ENCODE data around the gene UBE4A. TPM values are rescaled to one million over a fixed set of nuclear protein-coding genes. Genes with fewer than 3 reads are reported as not detected.

UBE4A gene
- total and polyA plus RNA-seq, 12 donors: 16.1 to 52.8 (median 35.6) TPM

GRCh38 chr11:118321386-118322082 lies 37.9 kb upstream of the UBE4A start:
- intact Hi-C loops (cut with DNase I): no loop called here
- no peak for DNase-seq
- Histone ChIP-seq H3K4me3 (no peak overlapping the region), H3K4me1 (replicated peaks in 1 of 2) (peaks cover 0 to 7% of the 10 kb centered on the region in 2 donors), H3K9me3 (replicated peaks in 1 of 3) (no peaks in the 10 kb centered on the region), H3K27me3 (no peaks in the 10 kb centered on the region), H3K36me3 (replicated peaks in 1 of 2) (no peaks in the 10 kb centered on the region), H3K27ac (no peak overlapping the region)
- TF ChIP-seq, protein P1, sequence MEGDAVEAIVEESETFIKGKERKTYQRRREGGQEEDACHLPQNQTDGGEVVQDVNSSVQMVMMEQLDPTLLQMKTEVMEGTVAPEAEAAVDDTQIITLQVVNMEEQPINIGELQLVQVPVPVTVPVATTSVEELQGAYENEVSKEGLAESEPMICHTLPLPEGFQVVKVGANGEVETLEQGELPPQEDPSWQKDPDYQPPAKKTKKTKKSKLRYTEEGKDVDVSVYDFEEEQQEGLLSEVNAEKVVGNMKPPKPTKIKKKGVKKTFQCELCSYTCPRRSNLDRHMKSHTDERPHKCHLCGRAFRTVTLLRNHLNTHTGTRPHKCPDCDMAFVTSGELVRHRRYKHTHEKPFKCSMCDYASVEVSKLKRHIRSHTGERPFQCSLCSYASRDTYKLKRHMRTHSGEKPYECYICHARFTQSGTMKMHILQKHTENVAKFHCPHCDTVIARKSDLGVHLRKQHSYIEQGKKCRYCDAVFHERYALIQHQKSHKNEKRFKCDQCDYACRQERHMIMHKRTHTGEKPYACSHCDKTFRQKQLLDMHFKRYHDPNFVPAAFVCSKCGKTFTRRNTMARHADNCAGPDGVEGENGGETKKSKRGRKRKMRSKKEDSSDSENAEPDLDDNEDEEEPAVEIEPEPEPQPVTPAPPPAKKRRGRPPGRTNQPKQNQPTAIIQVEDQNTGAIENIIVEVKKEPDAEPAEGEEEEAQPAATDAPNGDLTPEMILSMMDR (IDR thresholded peaks at IDR 0.05): no peak
- no peak for TF ChIP-seq POLR2A (IDR thresholded peaks at IDR 0.05)
- 77 to 85% (median 81%) methylated on average over 4 to 5 of the region's 5 CpGs for WGBS, 4 donors

- no peak for DNase-seq
- TF ChIP-seq, protein P1 (IDR thresholded peaks at IDR 0.05): no peak
- no peak for TF ChIP-seq POLR2A (IDR thresholded peaks at IDR 0.05)
- Histone ChIP-seq H3K36me3 (replicated peaks in 1 of 2) (no peaks in the 10 kb centered on the region), H3K4me1 (replicated peaks in 1 of 2) (no peaks in the 10 kb centered on the region), H3K27me3 (no peaks in the 10 kb centered on the region), H3K4me3 (no peak overlapping the region), H3K27ac (no peak overlapping the region), H3K9me3 (replicated peaks in 1 of 3) (no peaks in the 10 kb centered on the region)
- intact Hi-C loops (cut with DNase I): no loop called here
- WGBS, 4 donors: 90 to 97% (median 95%) methylated on average over 19 of the region's 19 CpGs
Observed at GRCh38 chr11:118322721-118323120, 36.7 kb upstream of the UBE4A start.

DNA sequence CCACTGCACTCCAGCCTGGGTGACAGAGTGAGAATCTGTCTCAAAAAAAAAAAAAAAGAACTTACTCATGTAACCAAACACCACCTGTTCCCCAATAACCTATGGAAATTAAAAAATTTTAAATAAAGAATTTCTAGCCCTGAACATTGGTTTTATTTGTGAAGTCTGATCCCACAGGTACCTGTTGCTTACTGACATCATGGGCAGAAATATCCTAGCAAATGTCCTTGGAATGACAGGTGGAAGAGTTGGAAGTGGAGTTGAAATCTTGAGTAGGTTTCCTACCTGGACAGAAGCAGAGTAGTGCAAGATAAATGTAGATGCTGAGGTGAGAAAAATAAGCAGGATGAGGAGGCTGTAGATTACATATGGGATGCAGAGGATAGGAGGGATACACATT lies 34.1 kb upstream of the UBE4A start:
- no peak for TF ChIP-seq POLR2A (IDR thresholded peaks at IDR 0.05)
- TF ChIP-seq, protein P1 (IDR thresholded peaks at IDR 0.05): no peak
- Histone ChIP-seq H3K27ac (no peak overlapping the region), H3K36me3 (replicated peaks in 1 of 2) (no peaks in the 10 kb centered on the region), H3K4me3 (no peak overlapping the region), H3K9me3 (replicated peaks in 1 of 3) (no peaks in the 10 kb centered on the region), H3K4me1 (replicated peaks in 1 of 2) (no peaks in the 10 kb centered on the region), H3K27me3 (no peaks in the 10 kb centered on the region)
- intact Hi-C loops (cut with DNase I): no loop called here
- no peak for DNase-seq

DNA sequence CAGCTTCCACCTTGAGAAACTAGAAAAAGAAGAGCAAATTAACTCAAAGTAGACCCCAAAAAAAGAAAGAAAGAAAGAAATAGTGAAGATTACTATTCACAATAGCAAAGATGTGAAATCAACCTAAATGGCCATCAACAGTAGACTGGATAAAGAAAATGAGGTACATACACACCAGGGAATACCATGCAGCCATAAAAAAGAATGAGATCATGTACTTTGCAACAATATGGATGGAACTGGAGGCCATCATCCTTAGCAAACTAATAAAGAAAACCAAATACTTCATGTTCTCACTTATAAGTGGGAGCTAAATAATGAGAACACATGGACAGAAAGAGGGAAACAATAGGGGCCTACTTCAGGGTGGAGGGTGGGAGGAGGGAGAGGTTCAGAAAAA lies 30.7 kb upstream of the UBE4A start:
- Histone ChIP-seq H3K27ac (no peak overlapping the region), H3K27me3 (no peaks in the 10 kb centered on the region), H3K4me3 (no peak overlapping the region), H3K36me3 (replicated peaks in 1 of 2) (no peaks in the 10 kb centered on the region), H3K9me3 (replicated peaks in 1 of 3) (no peaks in the 10 kb centered on the region), H3K4me1 (replicated peaks in 1 of 2) (no peaks in the 10 kb centered on the region)
- DNase-seq: no peak
- no peak for TF ChIP-seq POLR2A (IDR thresholded peaks at IDR 0.05)
- TF ChIP-seq, protein P1 (IDR thresholded peaks at IDR 0.05): no peak
- intact Hi-C loops (cut with DNase I): no loop called here

All from adrenal gland (tissue), 12 donors.